ENCODE data around the gene NUDT3.

DNA sequence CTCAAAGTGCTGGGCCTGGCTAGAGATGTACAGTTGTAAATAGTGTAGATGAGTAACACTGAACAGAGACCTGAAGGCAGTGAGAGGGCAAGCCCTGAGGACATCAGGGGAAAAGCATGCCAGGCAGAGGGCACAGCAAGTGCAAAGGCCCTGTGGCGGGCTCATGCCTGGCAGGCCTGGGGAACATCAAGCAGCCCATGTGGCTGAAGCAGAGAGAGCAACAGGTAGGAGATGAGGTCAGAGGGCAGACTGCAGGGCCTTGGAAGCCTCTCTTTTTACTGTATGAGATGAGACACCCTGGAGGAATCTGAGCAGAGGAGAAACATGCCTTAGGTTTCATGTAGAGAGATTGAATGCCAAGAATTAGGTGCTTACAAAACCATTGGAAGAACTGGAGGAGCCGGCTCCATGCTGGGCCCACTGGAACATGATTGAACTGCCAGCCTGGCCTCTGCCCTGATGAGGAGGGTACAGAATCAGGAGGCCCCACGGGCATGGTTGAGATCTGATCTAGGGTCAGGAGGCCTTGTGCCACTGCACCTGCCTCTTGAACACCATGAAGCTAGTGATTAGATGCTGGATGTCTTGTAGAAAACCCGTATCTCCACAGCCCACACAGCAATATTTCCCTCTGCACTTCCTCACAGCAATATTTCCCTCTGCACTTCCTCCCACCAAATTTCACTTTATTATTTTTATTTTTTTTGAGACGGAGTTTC lies 161.7 kb downstream of the NUDT3 start:
- TF ChIP-seq, protein P1, sequence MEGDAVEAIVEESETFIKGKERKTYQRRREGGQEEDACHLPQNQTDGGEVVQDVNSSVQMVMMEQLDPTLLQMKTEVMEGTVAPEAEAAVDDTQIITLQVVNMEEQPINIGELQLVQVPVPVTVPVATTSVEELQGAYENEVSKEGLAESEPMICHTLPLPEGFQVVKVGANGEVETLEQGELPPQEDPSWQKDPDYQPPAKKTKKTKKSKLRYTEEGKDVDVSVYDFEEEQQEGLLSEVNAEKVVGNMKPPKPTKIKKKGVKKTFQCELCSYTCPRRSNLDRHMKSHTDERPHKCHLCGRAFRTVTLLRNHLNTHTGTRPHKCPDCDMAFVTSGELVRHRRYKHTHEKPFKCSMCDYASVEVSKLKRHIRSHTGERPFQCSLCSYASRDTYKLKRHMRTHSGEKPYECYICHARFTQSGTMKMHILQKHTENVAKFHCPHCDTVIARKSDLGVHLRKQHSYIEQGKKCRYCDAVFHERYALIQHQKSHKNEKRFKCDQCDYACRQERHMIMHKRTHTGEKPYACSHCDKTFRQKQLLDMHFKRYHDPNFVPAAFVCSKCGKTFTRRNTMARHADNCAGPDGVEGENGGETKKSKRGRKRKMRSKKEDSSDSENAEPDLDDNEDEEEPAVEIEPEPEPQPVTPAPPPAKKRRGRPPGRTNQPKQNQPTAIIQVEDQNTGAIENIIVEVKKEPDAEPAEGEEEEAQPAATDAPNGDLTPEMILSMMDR (IDR thresholded peaks at IDR 0.05): no peak
- TF ChIP-seq EP300 (IDR thresholded peaks at IDR 0.05): no peak
- TF ChIP-seq POLR2AphosphoS5 (IDR thresholded peaks at IDR 0.05): no peak
- TF ChIP-seq POLR2A (IDR thresholded peaks at IDR 0.05): no peak
